ENCODE results near the gene DHRS13.

Gene DHRS13

DNA sequence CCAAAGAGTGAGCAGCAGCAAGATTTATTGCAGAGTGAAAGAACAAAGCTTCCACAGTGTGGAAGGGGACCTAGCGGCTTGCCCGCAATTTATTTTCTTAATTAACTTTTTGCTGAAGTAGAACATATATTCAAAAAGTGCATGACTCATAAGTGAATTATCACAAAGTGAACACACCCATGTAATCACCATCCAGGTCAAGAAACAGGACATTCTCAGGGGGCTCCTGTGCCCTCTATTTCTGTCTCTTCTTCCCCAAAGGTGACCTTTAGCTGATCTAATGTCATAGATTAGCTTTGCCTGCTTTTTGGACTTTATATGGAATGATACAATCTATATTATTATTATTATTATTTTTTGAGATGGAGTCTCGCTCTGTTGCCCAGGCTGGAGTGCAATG is 28.1 kb downstream of the DHRS13 start:
- no peaks in the 10 kb centered on the region for H3K9me3 ChIP-seq (ENCODE audit: control insufficient read depth in 2 of 2, low read length in 2 of 2)
- H3K27ac ChIP-seq (ENCODE audit: low read depth in 2 of 2, low read length in 2 of 2), result no peak overlapping the region
- no peaks in the 10 kb centered on the region for H3K27me3 ChIP-seq (ENCODE audit: control insufficient read depth in 2 of 2, insufficient read depth in 2 of 2, low read length in 2 of 2)
- no peak overlapping the region for H3K4me3 ChIP-seq (ENCODE audit: low read length in 2 of 2)
- H3K9ac ChIP-seq (ENCODE audit: low read depth in 1 of 2, low read length in 2 of 2), result no peak overlapping the region
- H3K4me1 ChIP-seq (ENCODE audit: control insufficient read depth in 2 of 2, insufficient read depth in 2 of 2, low read length in 2 of 2), result no peaks in the 10 kb centered on the region
- peaks cover 4 to 9% of the 10 kb centered on the region in 2 donors for H3K36me3 ChIP-seq (ENCODE audit: control insufficient read depth in 2 of 2, insufficient read depth in 2 of 2, low read length in 2 of 2)

DNA sequence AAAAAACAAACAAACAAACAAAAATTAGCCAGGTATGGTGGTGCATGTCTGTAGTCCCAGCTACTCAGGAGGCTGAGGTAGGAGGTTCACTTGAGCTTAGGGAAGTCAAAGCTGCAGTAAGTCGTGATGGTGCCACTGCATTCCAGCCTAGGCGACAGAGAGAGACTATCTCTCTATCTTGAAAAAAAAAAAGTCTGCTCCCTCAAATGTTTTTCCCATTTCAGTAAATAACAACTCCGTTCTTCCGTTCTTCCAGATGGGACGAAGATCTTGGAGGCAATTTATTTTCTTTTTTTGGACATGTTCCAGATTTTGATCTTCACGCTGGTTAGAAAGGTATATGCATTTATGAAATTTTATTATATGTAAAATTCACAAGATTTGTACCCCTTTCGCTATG is 29.0 kb downstream of the DHRS13 start:
- Histone ChIP-seq H3K27ac (ENCODE audit: low read depth in 2 of 2, low read length in 2 of 2) (no peak overlapping the region), H3K9me3 (ENCODE audit: control insufficient read depth in 2 of 2, low read length in 2 of 2) (no peaks in the 10 kb centered on the region), H3K36me3 (ENCODE audit: control insufficient read depth in 2 of 2, insufficient read depth in 2 of 2, low read length in 2 of 2) (no peaks in the 10 kb centered on the region), H3K27me3 (ENCODE audit: control insufficient read depth in 2 of 2, insufficient read depth in 2 of 2, low read length in 2 of 2) (no peaks in the 10 kb centered on the region), H3K4me1 (ENCODE audit: control insufficient read depth in 2 of 2, insufficient read depth in 2 of 2, low read length in 2 of 2) (no peaks in the 10 kb centered on the region), H3K4me3 (ENCODE audit: low read length in 2 of 2) (no peak overlapping the region), H3K9ac (ENCODE audit: low read depth in 1 of 2, low read length in 2 of 2) (no peak overlapping the region)

DNA sequence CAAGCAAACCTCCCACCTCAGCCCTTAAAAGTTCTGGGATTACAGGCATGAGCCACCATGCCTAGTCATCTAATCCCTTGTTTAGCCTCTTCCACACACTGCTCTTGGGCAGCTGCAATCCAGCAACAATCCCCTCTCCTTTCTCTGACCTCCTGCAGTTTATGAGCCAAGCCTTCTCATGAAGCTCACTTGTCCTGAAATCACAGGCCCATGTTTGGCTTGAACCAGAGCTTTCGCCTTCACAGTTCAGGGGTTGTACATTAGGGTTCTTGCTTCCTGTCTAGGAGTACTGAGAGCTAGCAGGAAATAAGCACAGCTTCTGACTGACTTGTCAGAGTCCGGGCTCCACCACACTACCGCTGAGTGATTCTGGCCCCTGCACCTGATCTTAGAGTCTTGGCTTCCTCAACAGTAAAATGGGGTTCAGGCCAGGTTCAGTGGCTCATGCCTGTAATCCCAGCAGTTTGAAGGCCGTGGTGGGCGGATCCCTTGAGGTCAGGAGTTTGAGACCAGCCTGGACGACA is 31.8 kb downstream of the DHRS13 start:
- Histone ChIP-seq H3K4me3 (ENCODE audit: low read length in 2 of 2) (no peak overlapping the region), H3K36me3 (ENCODE audit: control insufficient read depth in 2 of 2, insufficient read depth in 2 of 2, low read length in 2 of 2) (no peaks in the 10 kb centered on the region), H3K9me3 (ENCODE audit: control insufficient read depth in 2 of 2, low read length in 2 of 2) (no peaks in the 10 kb centered on the region), H3K27me3 (ENCODE audit: control insufficient read depth in 2 of 2, insufficient read depth in 2 of 2, low read length in 2 of 2) (no peaks in the 10 kb centered on the region), H3K27ac (ENCODE audit: low read depth in 2 of 2, low read length in 2 of 2) (no peak overlapping the region), H3K4me1 (ENCODE audit: control insufficient read depth in 2 of 2, insufficient read depth in 2 of 2, low read length in 2 of 2) (no peaks in the 10 kb centered on the region), H3K9ac (ENCODE audit: low read depth in 1 of 2, low read length in 2 of 2) (no peak overlapping the region)

DNA sequence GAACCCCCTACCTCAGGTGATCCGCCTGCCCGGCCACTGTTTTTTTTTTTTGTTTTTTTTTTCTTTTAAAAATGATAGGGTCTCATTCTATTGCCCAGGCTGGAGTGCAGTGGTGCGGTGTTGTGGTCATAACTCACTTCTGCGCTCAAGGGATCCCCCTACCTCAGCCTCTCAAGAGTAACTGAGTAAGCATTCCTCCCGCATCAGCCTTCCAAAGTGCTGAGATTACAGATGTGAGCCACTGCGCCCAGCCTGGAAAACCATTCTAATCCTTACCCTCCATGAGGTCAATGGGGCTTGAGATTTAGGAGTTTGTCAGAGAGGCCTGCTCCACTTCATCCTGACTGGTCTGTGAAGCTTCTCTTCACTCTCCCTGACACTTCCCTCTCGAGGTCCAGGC is 35.6 kb downstream of the DHRS13 start:
- Histone ChIP-seq H3K4me3 (ENCODE audit: low read length in 2 of 2) (no peak overlapping the region), H3K9me3 (ENCODE audit: control insufficient read depth in 2 of 2, low read length in 2 of 2) (no peaks in the 10 kb centered on the region), H3K27me3 (ENCODE audit: control insufficient read depth in 2 of 2, insufficient read depth in 2 of 2, low read length in 2 of 2) (no peaks in the 10 kb centered on the region), H3K9ac (ENCODE audit: low read depth in 1 of 2, low read length in 2 of 2) (no peak overlapping the region), H3K4me1 (ENCODE audit: control insufficient read depth in 2 of 2, insufficient read depth in 2 of 2, low read length in 2 of 2) (peaks cover 9 to 15% of the 10 kb centered on the region in 2 donors), H3K27ac (ENCODE audit: low read depth in 2 of 2, low read length in 2 of 2) (no peak overlapping the region), H3K36me3 (ENCODE audit: control insufficient read depth in 2 of 2, insufficient read depth in 2 of 2, low read length in 2 of 2) (no peaks in the 10 kb centered on the region)

DNA sequence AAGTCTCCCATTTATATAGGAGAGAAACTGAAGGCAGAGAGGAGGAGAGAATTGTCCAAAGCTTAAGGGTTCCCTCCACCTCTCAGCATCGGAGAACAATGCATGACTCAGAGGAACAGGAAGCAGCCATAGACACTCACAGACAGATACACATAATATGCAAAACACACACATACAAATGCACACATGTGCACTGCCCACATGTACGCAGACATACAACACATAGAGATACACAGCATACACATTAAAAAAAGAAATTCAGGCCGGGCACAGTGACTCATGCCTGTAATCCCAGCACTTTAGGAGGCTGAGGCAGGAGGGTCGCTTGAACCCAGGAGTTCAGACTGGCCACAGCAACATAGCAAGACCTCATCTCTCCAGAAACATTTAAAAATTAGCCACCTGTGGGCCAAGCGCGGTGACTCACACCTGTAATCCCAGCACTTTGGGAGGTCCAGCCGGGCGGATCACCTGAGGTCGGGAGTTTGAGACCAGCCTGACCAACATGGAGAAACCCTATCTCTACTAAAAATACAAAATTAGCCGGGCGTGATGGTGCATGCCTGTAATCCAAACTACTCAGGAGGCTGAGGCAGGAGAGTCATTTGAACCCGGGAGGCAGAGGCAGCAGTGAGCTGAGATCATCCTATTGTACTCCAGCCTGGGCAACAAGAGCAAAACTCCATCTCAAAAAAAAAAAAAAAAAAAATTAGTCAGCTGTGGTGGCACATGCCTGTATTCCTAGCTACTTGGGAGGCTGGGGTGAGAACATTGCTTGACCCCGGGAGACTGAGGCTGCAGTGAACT is 36.7 kb downstream of the DHRS13 start:
- H3K9ac ChIP-seq (ENCODE audit: low read depth in 1 of 2, low read length in 2 of 2), result peak overlapping the region in 1 of 2 donors; percentile 42
- H3K36me3 ChIP-seq (ENCODE audit: control insufficient read depth in 2 of 2, insufficient read depth in 2 of 2, low read length in 2 of 2), result no peaks in the 10 kb centered on the region
- peak overlapping the region; percentile 77 to 78 for H3K27ac ChIP-seq (ENCODE audit: low read depth in 2 of 2, low read length in 2 of 2)
- no peaks in the 10 kb centered on the region for H3K9me3 ChIP-seq (ENCODE audit: control insufficient read depth in 2 of 2, low read length in 2 of 2)
- H3K4me1 ChIP-seq (ENCODE audit: control insufficient read depth in 2 of 2, insufficient read depth in 2 of 2, low read length in 2 of 2), result peaks cover 9 to 21% of the 10 kb centered on the region in 2 donors
- no peaks in the 10 kb centered on the region for H3K27me3 ChIP-seq (ENCODE audit: control insufficient read depth in 2 of 2, insufficient read depth in 2 of 2, low read length in 2 of 2)
- H3K4me3 ChIP-seq (ENCODE audit: low read length in 2 of 2), result no peak overlapping the region

DNA sequence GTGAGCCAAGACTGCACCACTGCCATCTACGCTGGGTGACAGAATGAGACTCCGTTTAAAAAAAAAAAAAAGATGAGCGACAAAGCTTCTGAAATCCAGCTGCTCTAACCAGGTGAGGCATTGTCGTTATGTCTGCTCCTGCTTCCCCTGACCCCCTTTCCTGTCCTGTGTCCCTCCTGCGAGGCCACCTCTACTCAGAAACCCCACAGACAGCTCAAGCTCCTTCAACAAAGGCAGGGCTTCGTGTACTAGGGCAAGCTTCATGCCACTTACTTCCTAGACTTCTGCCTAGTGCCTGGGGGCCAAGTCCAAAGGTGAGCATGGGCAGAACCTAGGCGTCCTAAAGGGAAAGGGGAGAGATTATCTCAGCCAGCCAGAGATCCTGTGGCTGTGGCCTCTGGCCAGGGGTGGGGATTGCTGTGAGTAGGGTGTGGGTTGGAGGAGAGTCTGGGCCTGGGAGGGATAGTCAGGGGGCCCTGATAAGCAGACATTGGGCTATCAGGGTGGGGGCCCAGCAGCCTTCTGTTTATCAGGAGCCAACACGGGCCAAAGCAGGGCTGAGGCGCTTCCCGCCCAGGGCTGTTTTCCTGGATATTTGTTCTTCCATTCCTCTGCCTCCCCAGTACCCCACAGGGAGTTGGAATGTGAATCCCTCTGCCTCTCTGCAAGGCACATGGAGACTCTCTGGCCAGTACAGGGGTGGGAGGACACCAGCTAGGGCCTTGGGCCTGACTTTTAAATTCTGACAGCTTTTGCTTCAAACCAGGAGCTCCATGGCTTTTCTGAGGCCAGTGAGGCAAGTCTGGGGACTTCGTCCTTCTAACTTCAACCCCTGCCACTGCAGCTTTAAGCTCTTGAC is 37.7 kb downstream of the DHRS13 start:
- H3K9me3 ChIP-seq (ENCODE audit: control insufficient read depth in 2 of 2, low read length in 2 of 2), result no peaks in the 10 kb centered on the region
- H3K27me3 ChIP-seq (ENCODE audit: control insufficient read depth in 2 of 2, insufficient read depth in 2 of 2, low read length in 2 of 2), result no peaks in the 10 kb centered on the region
- H3K9ac ChIP-seq (ENCODE audit: low read depth in 1 of 2, low read length in 2 of 2), result peak overlapping the region in 1 of 2 donors; percentile 42
- H3K36me3 ChIP-seq (ENCODE audit: control insufficient read depth in 2 of 2, insufficient read depth in 2 of 2, low read length in 2 of 2), result peaks cover 5 to 6% of the 10 kb centered on the region in 2 donors
- H3K27ac ChIP-seq (ENCODE audit: low read depth in 2 of 2, low read length in 2 of 2), result peak overlapping the region; percentile 77 to 78
- H3K4me1 ChIP-seq (ENCODE audit: control insufficient read depth in 2 of 2, insufficient read depth in 2 of 2, low read length in 2 of 2), result peaks cover 9 to 21% of the 10 kb centered on the region in 2 donors
- no peak overlapping the region for H3K4me3 ChIP-seq (ENCODE audit: low read length in 2 of 2)

DNA sequence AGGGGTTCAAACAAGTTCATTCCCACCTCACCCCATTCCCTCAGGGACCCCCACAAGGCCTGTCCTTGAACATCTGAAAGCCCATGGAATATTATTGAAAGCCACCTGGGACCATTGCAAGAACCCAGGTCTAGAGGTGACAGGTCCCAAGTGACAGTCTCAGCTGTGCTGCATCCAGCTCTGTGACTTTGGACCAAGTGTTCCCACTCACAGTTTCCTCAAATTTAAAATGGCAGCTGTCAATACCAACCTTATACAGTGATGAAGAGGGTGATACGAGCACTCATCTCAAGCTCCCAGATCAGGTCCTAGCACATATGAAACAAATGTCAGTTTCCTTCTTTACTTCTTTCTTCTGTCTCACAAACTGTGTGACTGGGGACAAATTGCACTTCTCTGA is 38.9 kb downstream of the DHRS13 start:
- Histone ChIP-seq H3K9ac (ENCODE audit: low read depth in 1 of 2, low read length in 2 of 2) (no peak overlapping the region), H3K4me3 (ENCODE audit: low read length in 2 of 2) (no peak overlapping the region), H3K4me1 (ENCODE audit: control insufficient read depth in 2 of 2, insufficient read depth in 2 of 2, low read length in 2 of 2) (peaks cover 9 to 21% of the 10 kb centered on the region in 2 donors), H3K27me3 (ENCODE audit: control insufficient read depth in 2 of 2, insufficient read depth in 2 of 2, low read length in 2 of 2) (no peaks in the 10 kb centered on the region), H3K27ac (ENCODE audit: low read depth in 2 of 2, low read length in 2 of 2) (no peak overlapping the region), H3K9me3 (ENCODE audit: control insufficient read depth in 2 of 2, low read length in 2 of 2) (no peaks in the 10 kb centered on the region), H3K36me3 (ENCODE audit: control insufficient read depth in 2 of 2, insufficient read depth in 2 of 2, low read length in 2 of 2) (peaks cover 8 to 10% of the 10 kb centered on the region in 2 donors)

DNA sequence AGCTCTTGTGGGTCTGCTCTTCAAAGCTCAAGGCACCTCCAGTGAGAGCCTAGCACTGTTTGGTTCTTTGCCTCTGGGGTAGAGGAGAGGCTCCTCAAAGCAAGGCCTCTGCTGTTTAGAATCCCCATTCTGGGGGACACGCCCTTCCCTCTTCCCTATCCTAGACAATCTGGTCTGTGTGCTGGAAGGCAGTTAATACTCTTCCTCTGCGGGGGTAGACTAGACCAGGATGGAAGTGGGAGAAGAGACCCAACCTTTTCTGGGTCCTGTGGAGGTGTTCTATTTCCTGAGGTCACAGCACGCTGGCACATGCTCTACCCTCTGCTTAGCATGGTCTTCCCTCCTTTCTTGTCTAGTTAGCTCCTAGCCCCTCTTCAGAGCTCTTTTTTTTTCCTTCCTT is 40.3 kb downstream of the DHRS13 start:
- H3K4me3 ChIP-seq (ENCODE audit: low read length in 2 of 2), result no peak overlapping the region
- H3K9ac ChIP-seq (ENCODE audit: low read depth in 1 of 2, low read length in 2 of 2), result no peak overlapping the region
- H3K4me1 ChIP-seq (ENCODE audit: control insufficient read depth in 2 of 2, insufficient read depth in 2 of 2, low read length in 2 of 2), result peaks cover 9 to 21% of the 10 kb centered on the region in 2 donors
- H3K27me3 ChIP-seq (ENCODE audit: control insufficient read depth in 2 of 2, insufficient read depth in 2 of 2, low read length in 2 of 2), result no peaks in the 10 kb centered on the region
- H3K36me3 ChIP-seq (ENCODE audit: control insufficient read depth in 2 of 2, insufficient read depth in 2 of 2, low read length in 2 of 2), result peaks cover 17 to 23% of the 10 kb centered on the region in 2 donors
- no peaks in the 10 kb centered on the region for H3K9me3 ChIP-seq (ENCODE audit: control insufficient read depth in 2 of 2, low read length in 2 of 2)
- H3K27ac ChIP-seq (ENCODE audit: low read depth in 2 of 2, low read length in 2 of 2), result no peak overlapping the region

DNA sequence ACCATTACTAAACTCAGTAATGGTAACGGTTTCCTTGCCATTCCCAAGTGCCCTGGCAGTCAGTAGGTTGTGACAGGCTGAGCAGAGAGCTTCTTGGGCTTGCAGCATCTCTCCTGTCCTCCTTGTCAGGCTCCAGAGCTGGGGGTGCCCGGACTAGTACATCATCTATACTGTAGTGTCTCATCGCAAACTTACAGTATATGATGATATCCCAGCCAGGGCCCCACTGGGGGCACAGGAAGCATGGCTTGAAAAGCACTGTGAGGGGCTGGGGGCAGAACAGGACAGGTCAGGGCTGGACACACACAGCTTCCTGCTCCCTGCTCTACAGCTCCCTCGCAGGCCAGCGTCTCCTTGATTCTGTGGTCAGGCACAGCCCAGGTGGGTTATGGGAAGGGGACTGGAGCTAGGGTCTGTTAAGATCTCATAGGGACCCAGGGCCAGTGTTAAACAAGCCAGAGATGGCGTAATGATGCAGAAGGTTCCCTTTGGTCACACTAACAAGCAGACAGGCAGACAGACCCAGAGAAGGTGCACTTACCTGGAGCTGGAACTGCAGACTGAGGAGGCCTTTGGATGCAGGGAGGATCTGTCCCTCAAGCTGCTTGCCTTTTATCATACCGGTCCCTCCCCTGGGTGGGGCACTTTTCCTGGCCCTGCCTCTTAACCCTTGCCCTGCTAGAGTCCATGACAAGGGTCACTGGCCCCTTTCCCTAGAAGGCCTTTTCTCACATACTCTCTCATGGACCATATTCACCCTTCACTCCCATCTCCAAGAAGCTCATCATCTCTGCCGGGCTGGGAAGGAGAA is 41.3 kb downstream of the DHRS13 start:
- Histone ChIP-seq H3K4me1 (ENCODE audit: control insufficient read depth in 2 of 2, insufficient read depth in 2 of 2, low read length in 2 of 2) (peaks cover 9 to 21% of the 10 kb centered on the region in 2 donors), H3K36me3 (ENCODE audit: control insufficient read depth in 2 of 2, insufficient read depth in 2 of 2, low read length in 2 of 2) (peaks cover 20 to 23% of the 10 kb centered on the region in 2 donors), H3K27ac (ENCODE audit: low read depth in 2 of 2, low read length in 2 of 2) (no peak overlapping the region), H3K4me3 (ENCODE audit: low read length in 2 of 2) (peak overlapping the region; percentile 42 to 46), H3K27me3 (ENCODE audit: control insufficient read depth in 2 of 2, insufficient read depth in 2 of 2, low read length in 2 of 2) (no peaks in the 10 kb centered on the region), H3K9me3 (ENCODE audit: control insufficient read depth in 2 of 2, low read length in 2 of 2) (no peaks in the 10 kb centered on the region), H3K9ac (ENCODE audit: low read depth in 1 of 2, low read length in 2 of 2) (no peak overlapping the region)
